HepG2 (cell line): ENCODE data around the gene CARMIL3. TPM values are rescaled to one million over a fixed set of nuclear protein-coding genes. Genes with fewer than 3 reads are reported as not detected.

ENCODE experiments used
- ATF1 ChIP-seq: IDR thresholded peaks from 2 replicates; pipeline ENCODE4 v1.6.1; 2016; ENCODE audit warnings: mild to moderate bottlenecking, control low read depth
- CBX1 ChIP-seq: IDR thresholded peaks from one replicate; pipeline ENCODE4 v1.6.1; 2016; ENCODE audit warnings: antibody characterized with exemption, low read depth
- DDIT3 ChIP-seq: sonication (generic); formaldehyde crosslinking; IDR thresholded peaks from 2 replicates; pipeline ENCODE4 v1.4.0; 2020; ENCODE audit warnings: mild to moderate bottlenecking, missing genetic modification reagents
- IRX3 ChIP-seq: sonication (generic); formaldehyde crosslinking; IDR thresholded peaks from 2 replicates; pipeline ENCODE4 v1.8.1; 2023; ENCODE audit warnings: mild to moderate bottlenecking, low read depth, missing genetic modification reagents, borderline replicate concordance
- ISX ChIP-seq: sonication (generic); formaldehyde crosslinking; conservative IDR thresholded peaks from 2 replicates; pipeline ENCODE4 v1.5.0; 2020; ENCODE audit warnings: missing genetic modification reagents
- JDP2 ChIP-seq: sonication (generic); formaldehyde crosslinking; IDR thresholded peaks from 2 replicates; pipeline ENCODE4 v1.8.1; 2022; ENCODE audit warnings: missing genetic modification reagents, borderline replicate concordance
- KAT8 ChIP-seq: IDR thresholded peaks from 2 replicates; pipeline ENCODE4 v1.6.1; 2016; ENCODE audit warnings: missing genetic modification reagents, missing compliant biosample characterization
- PAF1 ChIP-seq: IDR thresholded peaks from 2 replicates; pipeline ENCODE4 v1.6.1; 2016; ENCODE audit warnings: missing genetic modification reagents, missing compliant biosample characterization
- RARA ChIP-seq: IDR thresholded peaks from 2 replicates; pipeline ENCODE4 v1.6.1; 2016; ENCODE audit warnings: missing genetic modification reagents, missing compliant biosample characterization
- RELA ChIP-seq: sonication (generic); formaldehyde crosslinking; IDR thresholded peaks from 2 replicates; pipeline ENCODE4 v1.4.0; 2020; ENCODE audit warnings: missing genetic modification reagents
- TBL1XR1 ChIP-seq: fragments of 150-350 bp; IDR thresholded peaks from 2 replicates; pipeline ENCODE4 v1.6.1; 2014; ENCODE audit warnings: borderline replicate concordance, low read length; ENCODE audit not compliant: partially characterized antibody
- ZKSCAN8 ChIP-seq: IDR thresholded peaks from 2 replicates; pipeline ENCODE4 v1.6.1; 2016; ENCODE audit warnings: borderline replicate concordance, missing genetic modification reagents, missing compliant biosample characterization
- ZNF143 ChIP-seq: sonication (generic); formaldehyde crosslinking; IDR thresholded peaks from 2 replicates; pipeline ENCODE4 v1.4.0; 2020; ENCODE audit warnings: missing genetic modification reagents
- ZNF230 ChIP-seq: sonication (generic); formaldehyde crosslinking; IDR thresholded peaks from 2 replicates; pipeline ENCODE4 v1.4.0; 2020; ENCODE audit warnings: mild to moderate bottlenecking, missing genetic modification reagents
- ZNF264 ChIP-seq: sonication (generic); formaldehyde crosslinking; IDR thresholded peaks from 2 replicates; pipeline ENCODE4 v1.4.0; 2020; ENCODE audit warnings: missing genetic modification reagents
- ZNF335 ChIP-seq: sonication (generic); formaldehyde crosslinking; IDR thresholded peaks from 2 replicates; pipeline ENCODE4 v1.4.0; 2020; ENCODE audit warnings: missing genetic modification reagents
- ZNF33B ChIP-seq: sonication (generic); formaldehyde crosslinking; IDR thresholded peaks from 2 replicates; pipeline ENCODE4 v1.5.1; 2020; ENCODE audit warnings: mild to moderate bottlenecking, missing genetic modification reagents
- ZNF430 ChIP-seq: sonication (generic); formaldehyde crosslinking; IDR thresholded peaks from 2 replicates; pipeline ENCODE4 v1.9.0; 2021; ENCODE audit warnings: mild to moderate bottlenecking, missing genetic modification reagents
- ZNF432 ChIP-seq: sonication (generic); formaldehyde crosslinking; IDR thresholded peaks from 2 replicates; pipeline ENCODE4 v1.5.0; 2020; ENCODE audit warnings: missing genetic modification reagents, mild to moderate bottlenecking, borderline replicate concordance
- ZNF577 ChIP-seq: sonication (generic); formaldehyde crosslinking; IDR thresholded peaks from 2 replicates; pipeline ENCODE4 v1.4.0; 2020; ENCODE audit warnings: mild to moderate bottlenecking, low read depth, missing genetic modification reagents, borderline replicate concordance
- ZNF83 ChIP-seq: sonication (generic); formaldehyde crosslinking; IDR thresholded peaks from 2 replicates; pipeline ENCODE4 v1.4.0; 2020; ENCODE audit warnings: missing genetic modification reagents, mild to moderate bottlenecking, borderline replicate concordance
- polyA plus RNA-seq, 8 experiments: library from polyadenylated mRNA; depleted of rRNA in 3 of 8; stranded (reverse) in 7 of 8; unstranded in 1 of 8; fragments of >200 nt; fragmentation: Illumina TruSeq in 4 of 8; extraction: Trizol in 4 of 8; gene quantifications; 2 replicates each; pipeline versions ENCODE4 v1.2.1 to v1.2.3, GENCODE V29; 2011 to 2016; ENCODE audit warnings: low read depth in 4 of 8, missing spikeins in 1 of 8, mixed read lengths in 1 of 8; ENCODE audit not compliant: insufficient read depth in 1 of 8
- total RNA-seq, 5 experiments: library from RNA; depleted of rRNA; stranded (reverse); fragments of >200 nt; fragmentation: Illumina TruSeq; extraction: Trizol; gene quantifications; 2 replicates each; pipeline ENCODE4 v1.2.3, GENCODE V29; 2016; ENCODE audit warnings: low read depth in 1 of 5
- TF ChIP-seq, protein P1 (sequence below): sonication (generic); formaldehyde crosslinking; IDR thresholded peaks from 2 replicates; pipeline ENCODE4 v1.4.0; 2020; ENCODE audit warnings: missing genetic modification reagents, low read depth, mild to moderate bottlenecking, borderline replicate concordance
- TF ChIP-seq, protein P2 (sequence below): IDR thresholded peaks from 2 replicates; pipeline ENCODE4 v1.4.0; 2020; ENCODE audit warnings: mild to moderate bottlenecking, missing genetic modification reagents

The CARMIL3 gene
- total and polyA plus RNA-seq, 2 of the 13 experiments (the other 11 are each of a cell fraction or from before 2014, with no cell fraction given) = 0.27 to 0.55 TPM

- no peak; the same call in 1 of the 2 replicates for TF ChIP-seq IRX3 (CRISPR knock-in tag)
- 0 out of 2 replicates have a peak, but pooled peaks have one; percentile 24 for TF ChIP-seq ZNF143 (CRISPR knock-in tag)
- TF ChIP-seq ZNF230 = 0 out of 2 replicates have a peak, but pooled peaks have one; percentile 48
- TF ChIP-seq CBX1 = no peak
- TF ChIP-seq ISX (CRISPR knock-in tag) = no peak; the same call in 1 of the 2 replicates
- TF ChIP-seq ZKSCAN8 (CRISPR knock-in tag) = no peak
- peak; percentile 33; the same call in 1 of the 2 replicates for TF ChIP-seq DDIT3 (CRISPR knock-in tag)
- no peak for TF ChIP-seq ZNF432 (CRISPR knock-in tag)
- TF ChIP-seq PAF1 (CRISPR knock-in tag) = 0 out of 2 replicates have a peak, but pooled peaks have one; percentile 27
- no peak for TF ChIP-seq RARA
- TF ChIP-seq KAT8 = no peak
- 0 out of 2 replicates have a peak, but pooled peaks have one; percentile 66 for TF ChIP-seq ZNF264 (CRISPR knock-in tag)
- no peak for TF ChIP-seq TBL1XR1
- no peak for TF ChIP-seq RELA (CRISPR knock-in tag)
- TF ChIP-seq ZNF33B = 0 out of 2 replicates have a peak, but pooled peaks have one; percentile 65
- no peak for TF ChIP-seq ZNF335
- no peak for TF ChIP-seq ZNF430
- no peak for TF ChIP-seq JDP2 (CRISPR knock-in tag)
- TF ChIP-seq, protein P1, sequence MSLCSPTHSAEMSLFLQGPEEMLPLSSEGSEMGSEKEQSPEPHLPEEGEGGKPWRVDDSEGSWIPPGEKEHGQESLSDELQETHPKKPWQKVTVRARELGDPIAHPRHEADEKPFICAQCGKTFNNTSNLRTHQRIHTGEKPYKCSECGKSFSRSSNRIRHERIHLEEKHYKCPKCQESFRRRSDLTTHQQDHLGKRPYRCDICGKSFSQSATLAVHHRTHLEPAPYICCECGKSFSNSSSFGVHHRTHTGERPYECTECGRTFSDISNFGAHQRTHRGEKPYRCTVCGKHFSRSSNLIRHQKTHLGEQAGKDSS = 0 out of 2 replicates have a peak, but pooled peaks have one; percentile 37
- TF ChIP-seq ATF1 (CRISPR knock-in tag) = no peak
- TF ChIP-seq ZNF577 (CRISPR knock-in tag) = no peak
- TF ChIP-seq, protein P2, sequence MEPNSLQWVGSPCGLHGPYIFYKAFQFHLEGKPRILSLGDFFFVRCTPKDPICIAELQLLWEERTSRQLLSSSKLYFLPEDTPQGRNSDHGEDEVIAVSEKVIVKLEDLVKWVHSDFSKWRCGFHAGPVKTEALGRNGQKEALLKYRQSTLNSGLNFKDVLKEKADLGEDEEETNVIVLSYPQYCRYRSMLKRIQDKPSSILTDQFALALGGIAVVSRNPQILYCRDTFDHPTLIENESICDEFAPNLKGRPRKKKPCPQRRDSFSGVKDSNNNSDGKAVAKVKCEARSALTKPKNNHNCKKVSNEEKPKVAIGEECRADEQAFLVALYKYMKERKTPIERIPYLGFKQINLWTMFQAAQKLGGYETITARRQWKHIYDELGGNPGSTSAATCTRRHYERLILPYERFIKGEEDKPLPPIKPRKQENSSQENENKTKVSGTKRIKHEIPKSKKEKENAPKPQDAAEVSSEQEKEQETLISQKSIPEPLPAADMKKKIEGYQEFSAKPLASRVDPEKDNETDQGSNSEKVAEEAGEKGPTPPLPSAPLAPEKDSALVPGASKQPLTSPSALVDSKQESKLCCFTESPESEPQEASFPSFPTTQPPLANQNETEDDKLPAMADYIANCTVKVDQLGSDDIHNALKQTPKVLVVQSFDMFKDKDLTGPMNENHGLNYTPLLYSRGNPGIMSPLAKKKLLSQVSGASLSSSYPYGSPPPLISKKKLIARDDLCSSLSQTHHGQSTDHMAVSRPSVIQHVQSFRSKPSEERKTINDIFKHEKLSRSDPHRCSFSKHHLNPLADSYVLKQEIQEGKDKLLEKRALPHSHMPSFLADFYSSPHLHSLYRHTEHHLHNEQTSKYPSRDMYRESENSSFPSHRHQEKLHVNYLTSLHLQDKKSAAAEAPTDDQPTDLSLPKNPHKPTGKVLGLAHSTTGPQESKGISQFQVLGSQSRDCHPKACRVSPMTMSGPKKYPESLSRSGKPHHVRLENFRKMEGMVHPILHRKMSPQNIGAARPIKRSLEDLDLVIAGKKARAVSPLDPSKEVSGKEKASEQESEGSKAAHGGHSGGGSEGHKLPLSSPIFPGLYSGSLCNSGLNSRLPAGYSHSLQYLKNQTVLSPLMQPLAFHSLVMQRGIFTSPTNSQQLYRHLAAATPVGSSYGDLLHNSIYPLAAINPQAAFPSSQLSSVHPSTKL (CRISPR knock-in tag) = no peak
- 0 out of 2 replicates have a peak, but pooled peaks have one; percentile 91 for TF ChIP-seq ZNF83 (CRISPR knock-in tag)
Observed at GRCh38 chr14:24115422-24116127, 63.8 kb downstream of the CARMIL3 start (continued).
